Upper lobe of right lung (tissue), 1 donor: ENCODE measurements around the gene SAFB. TPM values are rescaled to one million over a fixed set of nuclear protein-coding genes. Genes with fewer than 3 reads are reported as not detected.
"Not testable (repeated sequence)": the region's sequence is repeated elsewhere in the genome, so short reads cannot be mapped to it uniquely, and the experiment has no call there.

Source experiments
- ATAC-seq: fragments of 200-7000 bp; cut with Tn5 transposase; one replicate; pipeline ENCODE4 v1.9.1; 2020; ENCODE audit warnings: mild to moderate bottlenecking, moderate library complexity
- DNase-seq: peaks from one replicate; pipeline ENCODE4 v3.0.0-alpha.2; 2020
- H3K27ac ChIP-seq: fragments of 200-600 bp; one replicate; pipeline ENCODE4 v1.8.0; 2022
- H3K27me3 ChIP-seq: fragments of 200-600 bp; one replicate; pipeline ENCODE4 v1.8.0; 2022; ENCODE audit warnings: mild to moderate bottlenecking
- H3K36me3 ChIP-seq: fragments of 200-600 bp; one replicate; pipeline ENCODE4 v1.8.0; 2022
- H3K4me1 ChIP-seq: fragments of 200-600 bp; one replicate; pipeline ENCODE4 v1.8.0; 2022
- H3K4me3 ChIP-seq: fragments of 200-600 bp; one replicate; pipeline ENCODE4 v1.8.0; 2022; ENCODE audit warnings: mild to moderate bottlenecking
- H3K9me3 ChIP-seq: fragments of 200-600 bp; one replicate; pipeline ENCODE4 v1.8.0; 2022
- CTCF ChIP-seq: fragments of 200-600 bp; IDR thresholded peaks from one replicate; pipeline ENCODE4 v1.8.0; 2022; ENCODE audit warnings: antibody characterized with exemption
- intact Hi-C: fragments of 100-400 bp; cut with DNase I; formaldehyde crosslinking; loops from one replicate; pipeline ENCODE4 v1.11.0; 2022
- total RNA-seq: library from RNA; stranded (reverse); fragmentation: NEBNext Ultra II Directional; extraction: Animal tissue kit (Norgen Biotek cat#: 25700); gene quantifications from one replicate; pipeline ENCODE4 v1.2.1, GENCODE V29; 2021
- donor health status: DM: no; HTN: yes; CAD: no; lungs with severe emphysema.

Gene SAFB
- total RNA-seq, 1 donor from 2014 or later = 71.9 TPM

DNA sequence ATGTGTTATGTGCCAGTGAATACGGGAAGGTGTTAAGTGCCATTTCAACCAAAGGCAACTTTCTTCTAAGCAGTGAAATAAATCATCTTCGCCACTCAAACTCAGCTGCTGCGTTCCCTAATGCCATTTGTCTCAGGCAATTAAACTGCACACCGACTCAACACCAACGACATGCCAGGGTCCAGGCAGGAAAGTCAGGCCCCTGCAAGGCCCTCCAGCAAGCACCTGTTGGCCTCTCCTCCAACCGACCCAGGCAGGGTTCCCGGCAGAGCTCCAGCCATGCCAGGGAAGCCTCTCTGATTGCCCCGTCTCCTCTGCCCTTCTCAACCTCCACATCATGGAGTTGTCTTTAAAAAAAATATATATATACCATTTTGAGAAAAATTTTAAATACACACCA is 22.1 kb upstream of the SAFB start:
- no peak for TF ChIP-seq CTCF

DNA sequence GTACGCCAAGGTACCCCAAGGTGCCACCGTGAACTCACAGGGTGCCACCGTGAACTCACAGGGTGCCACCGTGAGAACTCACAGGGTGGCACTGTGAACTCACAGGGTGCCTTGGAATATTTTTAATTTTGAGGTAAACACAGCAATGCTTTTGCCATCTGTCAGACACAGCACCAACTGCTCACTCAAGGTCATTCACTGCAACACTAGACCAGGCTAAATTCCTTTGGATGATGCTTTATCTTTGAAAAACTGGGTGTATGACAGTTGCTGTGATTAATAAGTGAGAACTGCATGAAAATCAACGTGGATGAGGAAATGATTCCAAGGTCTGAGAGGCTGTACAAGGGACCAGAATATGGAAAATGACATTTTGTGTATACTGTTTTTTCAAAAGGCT is 19.3 kb upstream of the SAFB start:
- DNase-seq = no peak
- peaks cover 98% of the 10 kb centered on the region for H3K36me3 ChIP-seq

More for the DNA sequence above, 22.1 kb upstream of the SAFB start:
- no peak overlapping the region for H3K27ac ChIP-seq
- DNase-seq (no peak), ATAC-seq (no peak)
- no peak overlapping the region for H3K4me3 ChIP-seq
- H3K4me1 ChIP-seq = no peaks in the 10 kb centered on the region
- H3K9me3 ChIP-seq = no peaks in the 10 kb centered on the region
- H3K27me3 ChIP-seq = no peaks in the 10 kb centered on the region
- intact Hi-C loops = no loop called here
- peaks cover 98% of the 10 kb centered on the region for H3K36me3 ChIP-seq

GRCh38 chr19:5605362-5605761 is 17.5 kb upstream of the SAFB start:
- intact Hi-C loops = no loop called here
- Histone ChIP-seq H3K36me3 (peaks cover 98% of the 10 kb centered on the region), H3K27me3 (no peaks in the 10 kb centered on the region), H3K9me3 (no peaks in the 10 kb centered on the region), H3K4me1 (no peaks in the 10 kb centered on the region), H3K4me3 (no peak overlapping the region), H3K27ac (no peak overlapping the region)
- DNase-seq = no peak
- TF ChIP-seq CTCF = no peak
- ATAC-seq = no peak

More for the DNA sequence above, 19.3 kb upstream of the SAFB start:
- H3K9me3 ChIP-seq = no peaks in the 10 kb centered on the region
- H3K4me1 ChIP-seq = no peaks in the 10 kb centered on the region
- no peak overlapping the region for H3K4me3 ChIP-seq
- no peaks in the 10 kb centered on the region for H3K27me3 ChIP-seq
- TF ChIP-seq CTCF = no peak
- no peak overlapping the region for H3K27ac ChIP-seq
- ATAC-seq = no peak
- intact Hi-C loops = no loop called here

DNA sequence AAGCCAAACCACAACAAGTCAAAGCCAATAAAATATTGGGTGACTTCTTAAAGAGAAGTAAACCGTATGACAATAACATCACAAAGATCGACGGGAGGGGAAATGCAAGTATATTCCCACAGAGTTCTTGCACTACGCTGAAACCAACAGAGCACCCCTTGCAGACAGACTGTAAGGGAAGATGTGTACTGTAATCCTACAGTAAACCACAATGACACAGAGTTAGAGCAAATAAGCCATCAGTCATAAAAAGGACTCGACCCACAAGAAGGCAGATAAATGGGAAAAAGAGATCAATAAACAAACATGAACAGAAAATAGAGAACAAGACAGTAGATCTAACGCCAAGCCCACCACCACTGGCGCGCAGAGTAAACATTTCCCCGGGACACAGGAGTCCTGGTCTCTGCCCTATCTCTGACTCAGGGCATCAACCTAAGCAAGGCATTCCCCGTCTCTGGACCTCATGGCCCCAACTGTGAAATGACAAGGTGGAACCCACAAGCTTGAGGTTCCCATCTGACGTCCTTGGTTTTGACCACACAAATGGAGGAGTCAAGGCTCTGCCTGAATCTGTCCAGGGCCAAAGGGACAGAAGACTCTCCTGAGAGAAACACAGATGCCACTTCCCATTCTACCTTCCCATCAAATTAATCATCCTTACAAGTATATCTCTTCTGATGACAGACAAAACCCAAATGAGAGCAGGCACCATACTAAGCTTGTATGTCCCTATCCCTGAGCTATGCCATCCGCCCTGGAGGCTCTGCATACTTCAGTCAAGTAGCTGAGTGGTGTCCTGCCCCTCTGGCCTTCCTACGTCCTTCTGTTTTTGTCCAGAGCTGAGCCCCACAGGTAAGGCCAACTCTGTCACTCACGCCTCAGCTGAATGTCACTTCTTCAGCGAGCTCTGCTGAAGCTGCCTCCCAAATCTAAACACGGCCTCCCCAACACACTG is 15.3 kb upstream of the SAFB start:
- intact Hi-C loops = no loop called here
- no peaks in the 10 kb centered on the region for H3K4me1 ChIP-seq
- no peaks in the 10 kb centered on the region for H3K9me3 ChIP-seq
- no peak for ATAC-seq
- peaks cover 92% of the 10 kb centered on the region for H3K36me3 ChIP-seq
- no peak for DNase-seq
- TF ChIP-seq CTCF = no peak
- no peak overlapping the region for H3K4me3 ChIP-seq
- H3K27ac ChIP-seq = no peak overlapping the region
- no peaks in the 10 kb centered on the region for H3K27me3 ChIP-seq

GRCh38 chr19:5608291-5608690 is 14.6 kb upstream of the SAFB start:
- Histone ChIP-seq H3K9me3 (no peaks in the 10 kb centered on the region), H3K27me3 (no peaks in the 10 kb centered on the region), H3K4me1 (no peaks in the 10 kb centered on the region), H3K27ac (no peak overlapping the region), H3K4me3 (no peak overlapping the region), H3K36me3 (peaks cover 92% of the 10 kb centered on the region)
- DNase-seq (no peak), ATAC-seq (no peak)
- intact Hi-C loops = no loop called here
- no peak for TF ChIP-seq CTCF

DNA sequence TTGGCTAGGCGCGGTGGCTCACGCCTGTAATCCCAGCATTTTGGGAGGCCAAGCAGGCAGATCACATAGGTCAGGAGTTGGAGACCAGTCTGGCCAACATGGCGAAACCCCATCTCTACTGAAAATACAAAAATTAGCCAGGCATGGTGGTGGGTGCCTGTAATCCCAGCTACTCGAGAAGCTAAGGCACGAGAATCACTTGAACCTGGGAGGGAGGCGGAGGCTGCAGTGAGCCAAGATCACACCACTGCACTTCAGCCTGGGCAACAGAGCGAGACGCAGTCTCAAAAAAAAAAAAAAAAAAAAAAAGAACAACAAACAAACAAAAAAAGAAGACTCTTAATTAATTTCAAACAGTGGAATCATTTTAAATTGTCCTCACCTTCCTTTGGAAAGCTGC is 14.1 kb upstream of the SAFB start:
- DNase-seq, H3K27ac ChIP-seq: not testable (repeated sequence)

More for the DNA sequence above, 14.1 kb upstream of the SAFB start:
- H3K4me3 ChIP-seq, intact Hi-C loops, H3K27me3 ChIP-seq, ATAC-seq, H3K4me1 ChIP-seq, H3K9me3 ChIP-seq: not testable (repeated sequence)
- peaks cover 92% of the 10 kb centered on the region for H3K36me3 ChIP-seq
